IPS-15b (cell line): ENCODE data around the gene DEPDC7.

Experiments used
- H3K27me3 ChIP-seq: one replicate; pipeline ENCODE4 v1.6.1; 2013; ENCODE audit warnings: low read length; ENCODE audit not compliant: control insufficient read depth, insufficient read depth
- H3K36me3 ChIP-seq: one replicate; pipeline ENCODE4 v1.6.1; 2013; ENCODE audit warnings: low read length; ENCODE audit not compliant: control insufficient read depth, insufficient read depth
- H3K4me1 ChIP-seq: one replicate; pipeline ENCODE4 v1.6.1; 2013; ENCODE audit warnings: mild to moderate bottlenecking, low read length; ENCODE audit not compliant: control insufficient read depth, insufficient read depth
- H3K4me3 ChIP-seq: one replicate; pipeline ENCODE4 v1.5.1; 2013; ENCODE audit warnings: low read depth, low read length
- H3K9ac ChIP-seq: one replicate; pipeline ENCODE4 v1.6.1; 2013; ENCODE audit warnings: low read depth, mild to moderate bottlenecking, low read length
- H3K9me3 ChIP-seq: one replicate; pipeline ENCODE4 v1.6.1; 2013; ENCODE audit warnings: mild to moderate bottlenecking, low read length; ENCODE audit not compliant: control insufficient read depth, insufficient read depth

Gene DEPDC7

GRCh38 chr11:33001281-33001680 lies 14.4 kb upstream of the DEPDC7 start:
- H3K9me3 ChIP-seq = no peaks in the 10 kb centered on the region
- no peaks in the 10 kb centered on the region for H3K36me3 ChIP-seq
- peaks cover 3% of the 10 kb centered on the region for H3K4me1 ChIP-seq
- no peak overlapping the region for H3K9ac ChIP-seq
- H3K27me3 ChIP-seq = no peaks in the 10 kb centered on the region
- no peak overlapping the region for H3K4me3 ChIP-seq

GRCh38 chr11:33001751-33002542 lies 13.7 kb upstream of the DEPDC7 start:
- no peaks in the 10 kb centered on the region for H3K9me3 ChIP-seq
- no peak overlapping the region for H3K4me3 ChIP-seq
- H3K9ac ChIP-seq = no peak overlapping the region
- no peaks in the 10 kb centered on the region for H3K27me3 ChIP-seq
- no peaks in the 10 kb centered on the region for H3K36me3 ChIP-seq
- H3K4me1 ChIP-seq = peaks cover 3% of the 10 kb centered on the region

- Histone ChIP-seq H3K9ac (no peak overlapping the region), H3K27me3 (no peaks in the 10 kb centered on the region), H3K4me3 (no peak overlapping the region), H3K36me3 (no peaks in the 10 kb centered on the region), H3K4me1 (peaks cover 3% of the 10 kb centered on the region), H3K9me3 (no peaks in the 10 kb centered on the region)
These were observed 10.5 kb upstream of the DEPDC7 start for GRCh38 chr11:33005175-33005574.

GRCh38 chr11:33006010-33006409 lies 9.7 kb upstream of the DEPDC7 start:
- H3K4me3 ChIP-seq = no peak overlapping the region
- no peaks in the 10 kb centered on the region for H3K27me3 ChIP-seq
- no peaks in the 10 kb centered on the region for H3K9me3 ChIP-seq
- no peaks in the 10 kb centered on the region for H3K36me3 ChIP-seq
- peaks cover 3% of the 10 kb centered on the region for H3K4me1 ChIP-seq
- H3K9ac ChIP-seq = no peak overlapping the region

- Histone ChIP-seq H3K4me3 (no peak overlapping the region), H3K9ac (no peak overlapping the region), H3K4me1 (peaks cover 3% of the 10 kb centered on the region), H3K9me3 (no peaks in the 10 kb centered on the region), H3K27me3 (peaks cover 12% of the 10 kb centered on the region), H3K36me3 (no peaks in the 10 kb centered on the region)
These were observed 1.9 kb upstream of the DEPDC7 start for GRCh38 chr11:33013755-33014154.

DNA sequence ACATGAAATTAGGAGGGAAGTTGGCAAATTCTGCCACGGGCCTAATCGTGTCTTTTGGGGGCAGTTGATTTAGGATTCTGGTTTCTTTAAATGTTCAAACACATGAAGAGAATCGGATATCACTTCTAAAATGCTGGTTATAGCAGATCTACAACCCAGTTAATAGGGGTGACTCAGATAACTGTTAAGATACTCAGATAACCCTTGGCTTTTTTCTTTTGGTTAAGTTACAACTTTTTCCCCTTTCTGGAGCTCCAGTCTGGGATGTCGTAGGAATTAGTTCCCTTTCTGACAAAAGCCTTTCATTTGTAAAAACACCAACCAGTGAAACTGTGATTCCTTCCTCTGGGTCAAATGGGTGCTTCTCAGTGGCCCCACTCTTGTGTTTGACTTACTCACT lies 976 bp downstream of the DEPDC7 start:
- Histone ChIP-seq H3K9ac (no peak overlapping the region), H3K4me1 (peaks cover 3% of the 10 kb centered on the region), H3K4me3 (peak overlapping the region; percentile 64), H3K27me3 (peaks cover 12% of the 10 kb centered on the region), H3K9me3 (no peaks in the 10 kb centered on the region), H3K36me3 (no peaks in the 10 kb centered on the region)

DNA sequence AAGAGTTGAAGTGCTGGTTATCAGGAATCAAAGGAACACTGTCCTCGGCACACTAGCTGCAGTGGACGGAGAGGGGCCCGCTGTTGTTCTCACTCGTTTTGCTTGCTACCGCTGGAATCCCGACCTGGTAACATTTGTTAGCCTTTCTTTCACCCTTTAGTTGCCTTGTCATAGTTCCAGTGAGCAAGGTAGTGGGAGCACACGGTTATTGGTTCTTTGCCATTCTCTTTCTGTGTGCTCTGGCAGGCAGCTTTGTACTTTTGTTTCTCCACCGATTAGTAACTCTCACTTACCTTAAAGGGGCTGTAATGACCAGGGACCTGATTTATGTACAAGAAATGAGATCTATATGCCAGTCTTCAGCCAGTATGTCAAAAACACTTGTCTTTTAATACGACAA lies 1.8 kb downstream of the DEPDC7 start:
- H3K4me1 ChIP-seq = peaks cover 3% of the 10 kb centered on the region
- no peak overlapping the region for H3K4me3 ChIP-seq
- H3K36me3 ChIP-seq = no peaks in the 10 kb centered on the region
- no peak overlapping the region for H3K9ac ChIP-seq
- no peaks in the 10 kb centered on the region for H3K9me3 ChIP-seq
- peaks cover 12% of the 10 kb centered on the region for H3K27me3 ChIP-seq

DNA sequence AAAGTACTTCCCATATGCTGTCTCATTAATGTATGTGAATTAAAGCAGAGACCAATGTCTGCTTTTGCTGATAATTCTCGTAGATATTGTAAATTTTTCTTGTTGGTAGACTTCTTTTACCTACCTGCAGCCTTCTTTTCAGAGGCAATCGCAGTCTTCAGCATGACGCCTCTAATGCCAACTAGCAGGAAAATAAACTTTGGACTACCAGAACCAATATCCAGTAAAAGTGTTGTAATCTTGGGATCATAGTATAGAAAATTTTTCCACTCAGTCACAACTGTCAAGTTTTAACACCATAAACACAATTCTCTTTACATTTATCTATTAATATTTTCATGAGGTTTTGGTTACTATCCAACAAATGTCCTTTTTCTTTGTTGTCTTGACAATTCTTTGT lies 2.3 kb downstream of the DEPDC7 start:
- Histone ChIP-seq H3K9ac (no peak overlapping the region), H3K36me3 (no peaks in the 10 kb centered on the region), H3K9me3 (no peaks in the 10 kb centered on the region), H3K27me3 (peaks cover 12% of the 10 kb centered on the region), H3K4me1 (peaks cover 3% of the 10 kb centered on the region), H3K4me3 (no peak overlapping the region)

DNA sequence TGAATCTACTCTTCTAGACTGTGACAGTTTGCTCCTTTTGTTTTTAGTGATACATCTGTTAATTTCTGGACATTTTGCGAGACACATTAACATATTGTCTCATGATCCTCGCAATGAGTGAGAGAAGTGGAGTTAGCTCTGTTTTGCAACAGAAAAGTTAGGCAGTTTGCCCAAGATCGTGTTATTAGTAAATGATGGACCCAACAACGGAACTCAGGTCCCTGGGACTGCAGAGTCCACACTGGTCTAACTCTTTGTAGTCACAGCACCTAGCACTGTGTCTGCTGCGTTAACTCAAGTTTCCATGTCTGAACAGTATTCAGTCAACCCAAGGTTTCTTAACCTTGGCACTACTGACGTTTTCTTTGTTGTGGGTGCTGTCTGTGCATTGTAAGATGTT lies 3.2 kb downstream of the DEPDC7 start:
- H3K36me3 ChIP-seq = no peaks in the 10 kb centered on the region
- peaks cover 3% of the 10 kb centered on the region for H3K4me1 ChIP-seq
- no peak overlapping the region for H3K9ac ChIP-seq
- H3K9me3 ChIP-seq = no peaks in the 10 kb centered on the region
- H3K4me3 ChIP-seq = no peak overlapping the region
- H3K27me3 ChIP-seq = peaks cover 12% of the 10 kb centered on the region

DNA sequence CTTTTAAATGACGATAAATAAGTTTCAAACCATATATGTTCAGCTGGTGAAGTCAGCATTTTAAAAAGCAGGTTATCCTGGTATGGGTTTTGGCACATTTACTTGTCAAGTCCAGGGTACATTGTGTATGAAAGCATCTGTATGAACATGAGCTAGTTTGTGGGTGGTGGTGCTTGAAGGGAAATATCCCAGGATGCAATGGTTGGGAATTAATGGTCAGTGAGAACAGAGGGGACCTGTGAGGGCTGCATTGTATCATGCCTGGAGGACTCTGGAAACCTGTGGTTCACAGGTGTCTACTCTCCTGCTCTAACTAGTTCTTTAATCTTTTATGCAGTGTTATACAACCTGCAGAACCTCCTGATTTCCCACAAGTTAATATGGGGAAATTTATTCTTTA lies 5.8 kb downstream of the DEPDC7 start:
- no peak overlapping the region for H3K9ac ChIP-seq
- H3K27me3 ChIP-seq = peaks cover 3% of the 10 kb centered on the region
- H3K36me3 ChIP-seq = no peaks in the 10 kb centered on the region
- H3K9me3 ChIP-seq = no peaks in the 10 kb centered on the region
- H3K4me1 ChIP-seq = peaks cover 3% of the 10 kb centered on the region
- H3K4me3 ChIP-seq = no peak overlapping the region

- H3K27me3 ChIP-seq = no peaks in the 10 kb centered on the region
- no peaks in the 10 kb centered on the region for H3K9me3 ChIP-seq
- peaks cover 2% of the 10 kb centered on the region for H3K4me1 ChIP-seq
- no peak overlapping the region for H3K9ac ChIP-seq
- H3K4me3 ChIP-seq = no peak overlapping the region
- no peaks in the 10 kb centered on the region for H3K36me3 ChIP-seq
These were observed 6.3 kb downstream of the DEPDC7 start for GRCh38 chr11:33021937-33022336.

- H3K9me3 ChIP-seq = no peaks in the 10 kb centered on the region
- no peak overlapping the region for H3K4me3 ChIP-seq
- no peaks in the 10 kb centered on the region for H3K27me3 ChIP-seq
- H3K36me3 ChIP-seq = no peaks in the 10 kb centered on the region
- no peaks in the 10 kb centered on the region for H3K4me1 ChIP-seq
- H3K9ac ChIP-seq = no peak overlapping the region
These were observed 9.7 kb downstream of the DEPDC7 start for GRCh38 chr11:33025339-33025722.
